Hepatocyte (in vitro differentiated cells): Measurements from ENCODE around the gene GOLGA8M. TPM values are rescaled to one million over a fixed set of nuclear protein-coding genes. Genes with fewer than 3 reads are reported as not detected.
"Not testable (repeated sequence)": the region's sequence is repeated elsewhere in the genome, so short reads cannot be mapped to it uniquely, and the experiment has no call there.

ENCODE experiments used
- DNase-seq: peaks from one replicate; pipeline ENCODE4 v3.0.0-alpha.2; 2016; ENCODE audit warnings: low spot score
- H2AFZ ChIP-seq: fragments of 200-600 bp; sonication (generic); 2 replicates; pipeline ENCODE4 v1.6.0; 2016; ENCODE audit warnings: antibody characterized with exemption, mild to moderate bottlenecking
- H3K27ac ChIP-seq: fragments of 200-600 bp; sonication (generic); 2 replicates; pipeline ENCODE4 v1.5.1; 2016; ENCODE audit warnings: mild to moderate bottlenecking
- H3K27me3 ChIP-seq: fragments of 200-600 bp; sonication (generic); 2 replicates; pipeline ENCODE4 v1.6.1; 2016
- H3K36me3 ChIP-seq: fragments of 200-600 bp; sonication (generic); replicated peaks from 2 replicates; pipeline ENCODE4 v1.5.1; 2016; ENCODE audit warnings: low read depth; ENCODE audit not compliant: insufficient read depth
- H3K4me1 ChIP-seq: fragments of 200-600 bp; sonication (generic); 2 replicates; pipeline ENCODE4 v1.5.1; 2016; ENCODE audit warnings: mild to moderate bottlenecking, moderate library complexity; ENCODE audit not compliant: insufficient read depth
- H3K4me2 ChIP-seq: fragments of 200-600 bp; sonication (generic); 2 replicates; pipeline ENCODE4 v1.6.0; 2016
- H3K4me3 ChIP-seq: fragments of 200-600 bp; sonication (generic); 2 replicates; pipeline ENCODE4 v1.5.1; 2016; ENCODE audit warnings: mild to moderate bottlenecking
- H3K79me2 ChIP-seq: fragments of 200-600 bp; sonication (generic); 2 replicates; pipeline ENCODE4 v1.6.0; 2017; ENCODE audit warnings: mild to moderate bottlenecking
- H3K9me2 ChIP-seq: fragments of 200-600 bp; sonication (generic); replicated peaks from 2 replicates; pipeline ENCODE4 v1.6.0; 2017; ENCODE audit warnings: mild to moderate bottlenecking; ENCODE audit not compliant: insufficient read depth
- H3K9me3 ChIP-seq: fragments of 200-600 bp; sonication (generic); 2 replicates; pipeline ENCODE4 v1.5.1; 2016; ENCODE audit warnings: low read depth, mild to moderate bottlenecking
- H4K20me1 ChIP-seq: fragments of 200-600 bp; sonication (generic); 2 replicates; pipeline ENCODE4 v1.6.0; 2016; ENCODE audit warnings: mild to moderate bottlenecking; ENCODE audit not compliant: insufficient read depth, poor library complexity, severe bottlenecking
- WGBS: methylation state at CpG from one replicate; pipeline ENCODE4 v1.1.6; 2016; ENCODE audit warnings: low lambda C conversion rate; ENCODE audit errors: missing lambda C conversion rate; 5-methylcytosine and 5-hydroxymethylcytosine counted together
- polyA plus RNA-seq: library from polyadenylated mRNA; unstranded; fragments of >200 nt; fragmentation: Nextera tagmentation; extraction: Ambion mirVana; gene quantifications from 2 replicates; pipeline ENCODE4 v1.2.1, GENCODE V29; 2016
- total RNA-seq: library from RNA; depleted of rRNA; stranded (reverse); fragments of >200 nt; gene quantifications from 2 replicates; pipeline ENCODE4 v1.2.3, GENCODE V29; 2014
- TF ChIP-seq, protein P1 (sequence below): fragments of 200-600 bp; sonication (generic); IDR thresholded peaks from 2 replicates; pipeline ENCODE4 v1.5.1; 2016; ENCODE audit warnings: antibody characterized with exemption, mild to moderate bottlenecking; ENCODE audit not compliant: poor library complexity

GOLGA8M gene
- total and polyA plus RNA-seq, 2 experiments from 2014 or later, result not detected

GRCh38 chr15:28703927-28704326 is 8.3 kb downstream of the GOLGA8M start:
- not testable (repeated sequence) for H3K36me3 ChIP-seq, H3K9me2 ChIP-seq, H3K27me3 ChIP-seq, H3K4me1 ChIP-seq, H4K20me1 ChIP-seq, H3K4me3 ChIP-seq, H3K79me2 ChIP-seq, H3K4me2 ChIP-seq, H3K9me3 ChIP-seq, H2AFZ ChIP-seq, H3K27ac ChIP-seq, DNase-seq
- TF ChIP-seq, protein P1, sequence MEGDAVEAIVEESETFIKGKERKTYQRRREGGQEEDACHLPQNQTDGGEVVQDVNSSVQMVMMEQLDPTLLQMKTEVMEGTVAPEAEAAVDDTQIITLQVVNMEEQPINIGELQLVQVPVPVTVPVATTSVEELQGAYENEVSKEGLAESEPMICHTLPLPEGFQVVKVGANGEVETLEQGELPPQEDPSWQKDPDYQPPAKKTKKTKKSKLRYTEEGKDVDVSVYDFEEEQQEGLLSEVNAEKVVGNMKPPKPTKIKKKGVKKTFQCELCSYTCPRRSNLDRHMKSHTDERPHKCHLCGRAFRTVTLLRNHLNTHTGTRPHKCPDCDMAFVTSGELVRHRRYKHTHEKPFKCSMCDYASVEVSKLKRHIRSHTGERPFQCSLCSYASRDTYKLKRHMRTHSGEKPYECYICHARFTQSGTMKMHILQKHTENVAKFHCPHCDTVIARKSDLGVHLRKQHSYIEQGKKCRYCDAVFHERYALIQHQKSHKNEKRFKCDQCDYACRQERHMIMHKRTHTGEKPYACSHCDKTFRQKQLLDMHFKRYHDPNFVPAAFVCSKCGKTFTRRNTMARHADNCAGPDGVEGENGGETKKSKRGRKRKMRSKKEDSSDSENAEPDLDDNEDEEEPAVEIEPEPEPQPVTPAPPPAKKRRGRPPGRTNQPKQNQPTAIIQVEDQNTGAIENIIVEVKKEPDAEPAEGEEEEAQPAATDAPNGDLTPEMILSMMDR, result peak; percentile 9
- 43% methylated on average over 8 of the region's 9 CpGs for WGBS

DNA sequence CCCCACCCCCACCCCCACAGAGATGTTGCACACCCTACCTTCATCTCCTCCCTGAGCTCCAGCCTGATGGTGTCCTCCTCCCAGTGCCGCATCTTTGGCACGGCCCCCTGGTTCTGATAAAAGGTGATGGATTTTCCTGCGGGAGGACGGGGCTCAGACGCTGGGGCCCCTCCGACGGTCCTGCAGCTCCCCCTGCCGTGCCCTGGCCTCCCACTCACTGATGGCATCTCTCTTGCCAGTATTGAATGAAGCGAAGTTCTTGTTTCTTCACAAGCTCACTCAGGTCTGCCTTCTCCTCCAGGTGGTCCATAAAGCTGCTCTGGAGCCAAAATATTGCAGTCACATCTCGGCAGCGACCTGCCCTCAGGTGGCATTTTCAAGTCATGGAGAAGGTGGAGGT is 9.8 kb downstream of the GOLGA8M start:
- H3K36me3 ChIP-seq, H3K4me3 ChIP-seq, H2AFZ ChIP-seq, H3K9me3 ChIP-seq, H3K4me1 ChIP-seq, H4K20me1 ChIP-seq, H3K4me2 ChIP-seq, H3K27me3 ChIP-seq, H3K79me2 ChIP-seq, H3K9me2 ChIP-seq, DNase-seq, H3K27ac ChIP-seq: not testable (repeated sequence)
- WGBS, result 73% methylated on average over 10 of the region's 11 CpGs

GRCh38 chr15:28694006-28694751 is 18.0 kb downstream of the GOLGA8M start:
- not testable (repeated sequence) for H3K4me3 ChIP-seq, H3K79me2 ChIP-seq, H2AFZ ChIP-seq, H3K4me2 ChIP-seq, H3K36me3 ChIP-seq, DNase-seq, H3K27ac ChIP-seq, H3K9me3 ChIP-seq, H3K27me3 ChIP-seq, H4K20me1 ChIP-seq, H3K9me2 ChIP-seq, H3K4me1 ChIP-seq
- 93% methylated on average over 26 of the region's 26 CpGs for WGBS

GRCh38 chr15:28693021-28693420 is 19.2 kb downstream of the GOLGA8M start:
- not testable (repeated sequence) for H3K9me3 ChIP-seq
- 95% methylated on average over 14 of the region's 14 CpGs for WGBS

DNA sequence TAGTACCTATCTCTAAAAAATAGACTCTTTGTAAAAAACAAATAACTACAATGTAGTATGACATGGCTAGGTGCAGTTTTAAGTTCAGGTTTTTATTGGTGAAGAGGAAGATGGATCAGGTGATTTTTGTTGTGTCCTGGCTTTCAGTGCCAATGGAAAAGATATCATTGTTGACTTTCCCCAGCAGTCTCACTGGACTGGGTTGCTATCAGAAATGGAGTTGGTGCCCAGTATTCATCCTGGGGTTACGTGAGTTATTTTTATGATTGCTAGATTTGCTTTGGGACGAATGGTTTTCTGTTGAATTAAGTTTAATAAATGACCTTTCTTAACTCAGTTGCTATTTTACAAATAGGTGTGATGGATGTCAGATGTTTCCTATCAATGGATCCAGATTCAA is 38.7 kb downstream of the GOLGA8M start:
- H2AFZ ChIP-seq, H3K4me2 ChIP-seq, H3K27ac ChIP-seq, DNase-seq, H4K20me1 ChIP-seq, H3K9me3 ChIP-seq, H3K36me3 ChIP-seq, H3K4me1 ChIP-seq, H3K79me2 ChIP-seq, H3K27me3 ChIP-seq, H3K4me3 ChIP-seq, H3K9me2 ChIP-seq: not testable (repeated sequence)
- no CpG with 5 or more reads among the region's 2 CpGs for WGBS

More at GRCh38 chr15:28693021-28693420, 19.2 kb downstream of the GOLGA8M start:
- not testable (repeated sequence) for H3K36me3 ChIP-seq, H3K9me2 ChIP-seq, H3K27ac ChIP-seq, H3K27me3 ChIP-seq, DNase-seq, H2AFZ ChIP-seq, H3K79me2 ChIP-seq, H3K4me2 ChIP-seq, H4K20me1 ChIP-seq, H3K4me1 ChIP-seq, H3K4me3 ChIP-seq

GRCh38 chr15:28672122-28672521 is 40.1 kb downstream of the GOLGA8M start:
- H3K4me2 ChIP-seq, H3K27ac ChIP-seq, H3K36me3 ChIP-seq, H2AFZ ChIP-seq, H4K20me1 ChIP-seq, H3K27me3 ChIP-seq, H3K9me2 ChIP-seq, H3K4me3 ChIP-seq, H3K9me3 ChIP-seq, H3K79me2 ChIP-seq, DNase-seq, H3K4me1 ChIP-seq: not testable (repeated sequence)
- WGBS, result no CpG with 5 or more reads among the region's 3 CpGs

GRCh38 chr15:28666402-28666801 is 45.8 kb downstream of the GOLGA8M start:
- H3K9me2 ChIP-seq, H3K27ac ChIP-seq, H3K36me3 ChIP-seq, H3K4me2 ChIP-seq, DNase-seq, H3K4me3 ChIP-seq, H3K4me1 ChIP-seq, H3K79me2 ChIP-seq, H4K20me1 ChIP-seq, H3K9me3 ChIP-seq, H2AFZ ChIP-seq, H3K27me3 ChIP-seq: not testable (repeated sequence)
- no CpG with 5 or more reads among the region's 4 CpGs for WGBS

DNA sequence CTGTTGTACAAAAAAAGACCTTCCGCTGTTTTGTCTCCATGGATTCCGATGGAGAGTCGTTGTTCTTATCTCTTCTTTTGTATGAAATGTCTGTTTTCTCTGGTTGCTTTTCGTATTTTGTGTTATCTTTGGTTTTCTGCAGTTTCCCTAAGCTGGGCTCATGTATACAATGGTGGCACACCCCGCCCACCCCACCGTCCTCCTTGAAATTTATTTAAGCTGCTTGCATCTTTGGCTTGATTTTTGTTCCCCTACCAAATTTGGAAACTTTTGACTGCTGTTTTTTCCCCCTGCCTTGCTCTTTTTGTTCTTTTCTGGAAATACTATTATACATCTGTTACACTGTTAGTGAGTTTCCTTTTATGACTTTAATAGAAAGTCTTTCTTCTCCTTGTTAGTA is 47.6 kb downstream of the GOLGA8M start:
- not testable (repeated sequence) for H3K4me2 ChIP-seq, H3K4me3 ChIP-seq, H3K9me3 ChIP-seq, H3K9me2 ChIP-seq, H3K79me2 ChIP-seq, H2AFZ ChIP-seq, H3K27me3 ChIP-seq, H3K27ac ChIP-seq, H4K20me1 ChIP-seq, H3K36me3 ChIP-seq, H3K4me1 ChIP-seq, DNase-seq
- 83% methylated on average over 6 of the region's 6 CpGs for WGBS
